Neutrophil (primary cell): ENCODE results near the gene PLCL1.

Source experiments
- H3K27ac ChIP-seq: fragments of 200-600 bp; sonication (generic); 2 replicates; pipeline ENCODE4 v1.5.1; 2016; ENCODE audit warnings: mild to moderate bottlenecking, moderate library complexity
- H3K27me3 ChIP-seq: fragments of 200-600 bp; sonication (generic); 2 replicates; pipeline ENCODE4 v1.6.0; 2016; ENCODE audit warnings: mild to moderate bottlenecking
- H3K36me3 ChIP-seq: fragments of 200-600 bp; sonication (generic); 2 replicates; pipeline ENCODE4 v1.5.1; 2017
- H3K4me1 ChIP-seq, 2 experiments: fragments of 200-600 bp in 1 of 2; sonication (generic) in 1 of 2; 1 replicate in 1 of 2; 2 replicates in 1 of 2; pipeline versions ENCODE4 v1.5.1 to v1.6.1; 2013 to 2016; ENCODE audit warnings: low read depth in 1 of 2, low read length in 1 of 2, mild to moderate bottlenecking in 1 of 2, moderate library complexity in 1 of 2; ENCODE audit not compliant: control insufficient read depth in 1 of 2, insufficient read depth in 1 of 2
- H3K4me3 ChIP-seq, 2 experiments: fragments of 200-600 bp in 1 of 2; sonication (generic) in 1 of 2; 1 replicate in 1 of 2; 2 replicates in 1 of 2; pipeline ENCODE4 v1.5.1; 2013 to 2016; ENCODE audit warnings: low read depth in 1 of 2, low read length in 1 of 2, mild to moderate bottlenecking in 1 of 2, moderate library complexity in 1 of 2
- H3K9me3 ChIP-seq: fragments of 200-600 bp; sonication (generic); 2 replicates; pipeline ENCODE4 v1.5.1; 2016
- TF ChIP-seq, protein P1 (sequence below): fragments of 200-600 bp; sonication (generic); IDR thresholded peaks from 2 replicates; pipeline ENCODE4 v1.5.1; 2016; ENCODE audit warnings: antibody characterized with exemption

The PLCL1 gene

DNA sequence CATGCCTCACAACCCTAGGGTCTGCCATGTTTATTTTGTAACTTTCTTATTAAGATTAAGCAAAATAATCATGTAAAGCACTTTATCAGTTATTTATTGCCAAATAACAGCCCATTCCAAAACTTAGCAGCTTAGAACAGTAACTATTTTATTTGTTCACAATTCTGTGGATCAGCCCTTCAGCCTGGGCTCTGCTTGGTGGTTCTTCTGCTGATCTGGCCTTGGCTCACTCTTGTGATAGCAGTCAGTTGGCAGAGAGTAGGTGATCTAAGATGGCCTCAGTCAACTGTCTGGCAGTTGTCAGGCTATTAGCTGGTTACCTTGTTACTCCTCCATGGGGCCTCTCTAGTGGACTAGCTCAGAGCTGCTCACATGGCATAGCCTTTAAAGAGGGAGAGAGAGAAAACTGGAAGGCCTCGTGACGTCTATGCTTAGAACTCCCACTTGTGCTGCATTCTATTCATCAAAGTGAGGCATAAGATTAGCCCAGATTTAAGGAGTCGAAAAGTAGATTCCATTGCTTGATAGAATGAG lies 54.3 kb downstream of the PLCL1 start:
- H3K27ac ChIP-seq: no peak overlapping the region
- no peaks in the 10 kb centered on the region for H3K9me3 ChIP-seq
- H3K27me3 ChIP-seq: no peaks in the 10 kb centered on the region
- no peaks in the 10 kb centered on the region for H3K36me3 ChIP-seq
- TF ChIP-seq, protein P1, sequence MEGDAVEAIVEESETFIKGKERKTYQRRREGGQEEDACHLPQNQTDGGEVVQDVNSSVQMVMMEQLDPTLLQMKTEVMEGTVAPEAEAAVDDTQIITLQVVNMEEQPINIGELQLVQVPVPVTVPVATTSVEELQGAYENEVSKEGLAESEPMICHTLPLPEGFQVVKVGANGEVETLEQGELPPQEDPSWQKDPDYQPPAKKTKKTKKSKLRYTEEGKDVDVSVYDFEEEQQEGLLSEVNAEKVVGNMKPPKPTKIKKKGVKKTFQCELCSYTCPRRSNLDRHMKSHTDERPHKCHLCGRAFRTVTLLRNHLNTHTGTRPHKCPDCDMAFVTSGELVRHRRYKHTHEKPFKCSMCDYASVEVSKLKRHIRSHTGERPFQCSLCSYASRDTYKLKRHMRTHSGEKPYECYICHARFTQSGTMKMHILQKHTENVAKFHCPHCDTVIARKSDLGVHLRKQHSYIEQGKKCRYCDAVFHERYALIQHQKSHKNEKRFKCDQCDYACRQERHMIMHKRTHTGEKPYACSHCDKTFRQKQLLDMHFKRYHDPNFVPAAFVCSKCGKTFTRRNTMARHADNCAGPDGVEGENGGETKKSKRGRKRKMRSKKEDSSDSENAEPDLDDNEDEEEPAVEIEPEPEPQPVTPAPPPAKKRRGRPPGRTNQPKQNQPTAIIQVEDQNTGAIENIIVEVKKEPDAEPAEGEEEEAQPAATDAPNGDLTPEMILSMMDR: no peak
- no peak overlapping the region for H3K4me3 ChIP-seq
- peaks cover 0 to 11% of the 10 kb centered on the region in 2 experiments for H3K4me1 ChIP-seq

DNA sequence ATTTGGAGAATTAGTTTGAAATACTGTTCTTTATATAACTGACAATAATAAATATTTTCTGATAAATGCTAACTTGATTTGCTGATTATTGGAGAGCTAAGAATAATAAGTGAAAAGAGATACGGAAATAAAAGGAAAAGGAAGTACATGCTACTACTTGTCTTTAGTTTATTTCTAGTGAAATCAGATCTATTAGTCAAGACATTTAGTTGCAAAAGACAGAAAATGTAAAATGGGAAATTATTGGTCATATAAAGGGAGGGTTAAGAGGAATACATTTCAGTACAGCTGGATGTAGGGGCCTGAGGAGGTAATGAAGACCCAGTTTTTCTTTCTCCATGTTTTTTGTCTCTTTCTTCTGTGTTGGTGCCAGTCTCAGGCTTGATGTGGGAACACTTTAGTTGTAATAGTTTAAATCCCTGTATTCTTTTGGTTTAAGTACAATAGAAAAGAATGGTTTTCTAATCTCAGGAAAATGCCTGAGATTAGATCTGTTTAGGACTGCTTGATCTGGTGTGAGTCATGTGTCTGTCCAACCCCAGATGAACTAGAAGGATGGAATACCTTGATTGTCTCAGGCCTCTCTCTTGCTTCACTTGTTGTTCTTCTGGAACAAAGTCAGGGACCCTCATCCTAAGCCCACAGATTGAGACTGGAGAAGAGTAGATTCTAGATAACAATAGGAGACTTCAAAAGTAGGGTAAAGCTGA lies 58.0 kb downstream of the PLCL1 start:
- TF ChIP-seq, protein P1: no peak
- Histone ChIP-seq H3K27ac (no peak overlapping the region), H3K27me3 (no peaks in the 10 kb centered on the region), H3K4me1 (peaks cover 0 to 8% of the 10 kb centered on the region in 2 experiments), H3K4me3 (no peak overlapping the region), H3K36me3 (no peaks in the 10 kb centered on the region), H3K9me3 (no peaks in the 10 kb centered on the region)

DNA sequence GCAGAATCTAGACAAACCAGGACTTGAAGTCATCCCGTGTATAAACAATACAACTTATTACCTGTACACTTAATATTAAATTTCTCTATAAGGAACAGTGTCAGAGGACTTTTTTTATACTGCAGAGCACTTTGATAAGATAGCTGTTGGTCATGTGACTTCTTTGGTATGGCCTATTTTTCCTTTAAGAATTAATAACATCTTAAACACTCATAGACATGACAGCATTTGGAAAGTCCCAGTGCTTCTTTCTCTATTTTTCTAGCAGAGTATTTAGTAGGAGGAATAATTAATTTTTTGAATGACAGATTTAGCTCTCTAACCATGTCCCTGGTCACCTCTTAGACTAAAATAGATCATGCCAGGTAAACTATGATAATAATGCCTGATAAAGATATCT lies 59.4 kb downstream of the PLCL1 start:
- no peaks in the 10 kb centered on the region for H3K9me3 ChIP-seq
- no peaks in the 10 kb centered on the region for H3K27me3 ChIP-seq
- no peaks in the 10 kb centered on the region for H3K36me3 ChIP-seq
- no peak overlapping the region for H3K4me3 ChIP-seq
- TF ChIP-seq, protein P1: no peak
- no peak overlapping the region for H3K27ac ChIP-seq
- no peaks in the 10 kb centered on the region for H3K4me1 ChIP-seq

DNA sequence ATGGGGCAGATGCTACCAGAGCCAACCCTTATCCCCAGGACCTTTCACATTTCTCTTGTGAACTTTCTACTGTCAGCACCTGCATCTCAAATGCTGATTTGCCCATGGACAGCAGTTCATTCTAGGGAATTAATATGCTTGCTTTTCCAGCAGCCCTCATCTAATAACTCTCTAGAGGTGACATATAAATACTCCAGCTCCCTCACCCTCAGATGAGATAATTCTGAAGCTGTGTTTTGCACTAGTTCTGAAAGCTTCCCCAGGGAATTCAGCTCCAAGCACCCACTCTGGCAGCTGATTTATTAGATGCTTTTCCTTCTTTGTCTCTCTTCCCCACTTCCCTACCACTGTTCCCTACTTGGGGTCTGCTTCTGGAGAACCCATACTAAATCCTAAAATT lies 62.1 kb downstream of the PLCL1 start:
- Histone ChIP-seq H3K36me3 (no peaks in the 10 kb centered on the region), H3K9me3 (no peaks in the 10 kb centered on the region)
- TF ChIP-seq, protein P1: no peak

DNA sequence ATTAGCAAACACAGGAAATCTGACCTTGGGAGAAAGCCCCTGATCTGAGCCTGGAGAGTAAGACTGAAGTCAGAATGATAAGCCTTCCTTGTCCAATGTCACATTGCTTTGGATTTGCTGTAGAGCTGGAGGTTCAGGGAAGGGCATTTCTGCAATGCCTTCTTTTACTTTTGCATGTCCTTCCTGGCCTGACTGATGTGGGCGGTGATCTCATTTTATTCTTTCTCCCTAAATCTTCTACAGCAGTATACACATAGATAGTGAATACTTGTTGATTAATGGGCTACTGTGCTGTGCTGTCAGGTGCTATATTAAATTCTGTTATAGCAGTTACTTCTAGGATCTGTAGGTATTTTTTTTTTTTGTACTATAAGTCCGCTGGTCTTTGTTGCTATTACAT lies 62.6 kb downstream of the PLCL1 start:
- TF ChIP-seq, protein P1: no peak
- no peak overlapping the region for H3K27ac ChIP-seq
- H3K36me3 ChIP-seq: no peaks in the 10 kb centered on the region
- H3K9me3 ChIP-seq: no peaks in the 10 kb centered on the region
- no peak overlapping the region for H3K4me3 ChIP-seq
- H3K4me1 ChIP-seq: peaks cover 6 to 14% of the 10 kb centered on the region in 2 experiments
- H3K27me3 ChIP-seq: no peaks in the 10 kb centered on the region

More for the DNA sequence above, 62.1 kb downstream of the PLCL1 start:
- Histone ChIP-seq H3K4me3 (no peak overlapping the region), H3K27me3 (no peaks in the 10 kb centered on the region), H3K4me1 (peaks cover 6 to 14% of the 10 kb centered on the region in 2 experiments), H3K27ac (no peak overlapping the region)
